Islet precursor cell (in vitro differentiated cells): Measurements from ENCODE around the gene RPRD1B.
"Not testable (repeated sequence)": the region's sequence is repeated elsewhere in the genome, so short reads cannot be mapped to it uniquely, and the experiment has no call there.

ENCODE experiments used
- DNase-seq: peaks from one replicate; pipeline ENCODE4 v3.0.0-alpha.2; 2018

RPRD1B gene

GRCh38 chr20:38075161-38075998 lies 41.8 kb downstream of the RPRD1B start:
- no peak for DNase-seq

DNA sequence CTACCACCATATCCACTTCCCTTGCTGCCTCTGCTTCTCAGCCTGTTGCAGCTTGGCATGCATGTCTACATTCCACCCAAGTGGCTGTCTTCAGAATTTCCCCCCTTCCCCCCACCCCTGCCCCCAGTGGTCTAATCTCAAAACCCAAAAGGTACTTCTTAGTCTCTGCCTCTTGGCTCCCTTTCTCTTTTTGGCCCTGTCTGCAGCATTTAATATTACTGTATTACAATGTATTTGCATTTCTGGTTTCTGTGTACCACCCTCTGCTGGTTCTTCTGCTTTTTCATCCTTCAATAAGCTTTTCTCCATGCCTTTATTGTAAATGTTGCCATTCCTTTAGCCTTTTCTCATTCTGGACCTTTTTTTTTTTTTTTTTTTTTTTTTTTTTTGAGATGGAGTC lies 43.0 kb downstream of the RPRD1B start:
- no peak for DNase-seq

DNA sequence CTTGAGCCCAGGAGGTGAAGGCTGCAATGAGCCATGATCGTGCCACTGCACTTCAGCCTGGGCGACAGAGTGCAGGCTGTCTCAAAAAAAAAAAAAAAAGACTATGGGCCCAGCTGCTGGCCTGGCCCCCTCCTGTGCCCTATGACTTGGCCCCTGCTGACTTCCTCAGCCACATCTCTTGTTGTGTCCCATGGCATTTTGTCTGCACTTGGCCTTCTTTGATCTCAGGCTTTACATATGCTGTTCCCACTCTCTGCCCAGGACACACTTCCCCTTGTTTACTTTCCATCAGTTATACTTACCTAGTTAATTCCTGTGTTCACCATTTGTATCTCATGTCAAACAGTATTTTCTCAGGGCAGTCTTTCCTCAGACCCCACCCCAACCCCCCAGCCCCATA lies 44.5 kb downstream of the RPRD1B start:
- no peak for DNase-seq

GRCh38 chr20:38079353-38079752 lies 45.8 kb downstream of the RPRD1B start:
- no peak for DNase-seq

- no peak for DNase-seq
Measured at GRCh38 chr20:38081575-38081974, 48.0 kb downstream of the RPRD1B start.

GRCh38 chr20:38082894-38083293 lies 49.3 kb downstream of the RPRD1B start:
- DNase-seq = no peak

- no peak for DNase-seq
Measured at GRCh38 chr20:38083338-38084048, 49.9 kb downstream of the RPRD1B start.

GRCh38 chr20:38084425-38084951 lies 50.9 kb downstream of the RPRD1B start:
- peak; percentile 78 for DNase-seq

DNA sequence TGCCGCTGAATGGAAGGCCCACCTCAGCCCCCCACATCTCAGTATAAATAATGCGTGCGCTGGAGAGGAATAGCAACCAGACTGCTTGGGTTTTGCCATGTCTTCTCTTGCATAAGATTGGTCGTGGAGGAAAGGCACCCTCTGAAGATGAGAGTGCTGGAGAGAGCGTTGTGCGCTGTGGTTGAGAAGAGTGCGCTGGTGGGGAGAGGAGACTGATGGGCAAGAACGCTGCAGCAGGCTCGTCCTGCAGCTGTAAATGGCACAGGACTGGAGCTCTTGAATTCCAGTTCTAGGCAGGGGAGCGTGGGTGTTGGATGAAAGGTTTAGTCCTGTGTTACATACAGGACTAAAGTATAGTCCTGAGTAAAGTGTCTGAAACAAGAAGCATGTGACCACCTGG lies 51.5 kb downstream of the RPRD1B start:
- DNase-seq = no peak

- no peak for DNase-seq
Measured at GRCh38 chr20:38089500-38089899, 56.0 kb downstream of the RPRD1B start.

- no peak for DNase-seq
Measured at GRCh38 chr20:38090061-38090460, 56.5 kb downstream of the RPRD1B start.

GRCh38 chr20:38091441-38092216 lies 58.1 kb downstream of the RPRD1B start:
- no peak for DNase-seq

- DNase-seq = no peak
Measured at GRCh38 chr20:38092260-38092857, 58.8 kb downstream of the RPRD1B start.

DNA sequence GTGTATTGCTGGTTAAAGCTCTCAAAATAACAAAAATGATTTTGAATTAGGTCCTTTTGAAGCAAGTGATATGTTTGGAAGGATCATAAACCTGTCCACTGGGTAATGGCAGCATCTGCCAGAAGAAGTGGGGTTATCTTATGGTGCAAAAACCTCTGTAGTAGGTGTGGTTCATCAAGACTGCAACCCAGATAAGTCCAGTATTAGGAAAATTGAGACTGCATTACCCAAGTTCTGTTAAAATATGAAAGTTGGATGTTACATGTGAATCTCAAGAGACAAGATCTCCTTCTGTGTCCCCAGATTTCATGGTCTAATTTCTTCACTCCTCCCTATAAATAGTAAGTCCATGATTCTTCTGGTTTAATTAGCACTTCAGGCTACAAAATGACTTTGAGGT lies 59.4 kb downstream of the RPRD1B start:
- no peak for DNase-seq

- DNase-seq = no peak
Measured at GRCh38 chr20:38093641-38094077, 60.1 kb downstream of the RPRD1B start.

- DNase-seq = no peak
Measured at GRCh38 chr20:38094373-38094891, 60.9 kb downstream of the RPRD1B start.

- no peak for DNase-seq
Measured at GRCh38 chr20:38095017-38095686, 61.6 kb downstream of the RPRD1B start.

- DNase-seq = no peak
Measured at GRCh38 chr20:38098952-38099351, 65.4 kb downstream of the RPRD1B start.

DNA sequence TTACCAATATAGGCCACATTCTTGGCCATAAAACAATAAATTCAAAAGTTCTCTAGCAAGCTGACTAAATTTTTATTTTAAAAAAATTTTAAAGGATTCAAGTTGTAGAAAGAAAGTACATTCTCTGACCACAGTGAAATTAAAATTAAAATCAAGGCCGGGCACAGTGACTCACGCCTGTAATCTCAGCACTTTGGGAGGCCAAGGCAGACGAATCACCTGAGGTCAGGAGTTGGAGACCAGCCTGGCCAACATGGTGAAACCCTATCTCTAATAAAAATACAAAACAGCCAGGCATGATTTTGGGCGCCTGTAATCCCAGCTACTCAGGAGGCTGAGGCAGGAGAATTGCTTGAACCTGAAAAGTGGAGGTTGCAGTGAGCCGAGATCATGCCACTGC lies 68.7 kb downstream of the RPRD1B start:
- DNase-seq = not testable (repeated sequence)

GRCh38 chr20:38104285-38104684 lies 70.7 kb downstream of the RPRD1B start:
- DNase-seq = no peak

GRCh38 chr20:38106461-38106860 lies 72.9 kb downstream of the RPRD1B start:
- peak; percentile 63 for DNase-seq

GRCh38 chr20:38107386-38107785 lies 73.8 kb downstream of the RPRD1B start:
- DNase-seq = not testable (repeated sequence)
